GM21529 (cell line): ENCODE data around the gene GOLGA6A.
A peak's percentile ranks its signal among the peaks of the same experiment; 100 is the strongest.
"Not testable (repeated sequence)": the region's sequence is repeated elsewhere in the genome, so short reads cannot be mapped to it uniquely, and the experiment has no call there.

Source experiments
- ATAC-seq: cut with Tn5 transposase; IDR thresholded peaks from one replicate; pipeline ENCODE4 v1.9.1; 2021; ENCODE audit not compliant: unreplicated experiment

The GOLGA6A gene, protein sequence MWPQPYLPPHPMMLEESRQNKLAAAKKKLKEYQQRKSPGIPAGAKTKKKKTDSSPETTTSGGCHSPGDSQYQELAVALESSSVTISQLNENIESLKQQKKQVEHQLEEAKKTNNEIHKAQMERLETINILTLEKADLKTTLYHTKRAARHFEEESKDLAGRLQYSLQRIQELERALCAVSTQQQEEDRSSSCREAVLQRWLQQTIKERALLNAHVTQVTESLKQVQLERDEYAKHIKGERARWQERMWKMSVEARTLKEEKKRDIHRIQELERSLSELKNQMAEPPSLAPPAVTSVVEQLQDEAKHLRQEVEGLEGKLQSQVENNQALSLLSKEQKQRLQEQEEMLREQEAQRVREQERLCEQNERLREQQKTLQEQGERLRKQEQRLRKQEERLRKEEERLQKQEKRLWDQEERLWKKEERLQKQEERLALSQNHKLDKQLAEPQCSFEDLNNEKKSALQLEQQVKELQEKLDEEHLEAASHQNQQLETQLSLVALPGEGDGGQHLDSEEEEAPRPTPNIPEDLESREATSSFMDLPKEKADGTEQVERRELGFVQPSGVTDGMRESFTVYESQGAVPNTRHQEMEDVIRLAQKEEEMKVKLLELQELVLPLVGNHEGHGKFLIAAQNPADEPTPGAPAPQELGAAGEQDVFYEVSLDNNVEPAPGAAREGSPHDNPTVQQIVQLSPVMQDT

DNA sequence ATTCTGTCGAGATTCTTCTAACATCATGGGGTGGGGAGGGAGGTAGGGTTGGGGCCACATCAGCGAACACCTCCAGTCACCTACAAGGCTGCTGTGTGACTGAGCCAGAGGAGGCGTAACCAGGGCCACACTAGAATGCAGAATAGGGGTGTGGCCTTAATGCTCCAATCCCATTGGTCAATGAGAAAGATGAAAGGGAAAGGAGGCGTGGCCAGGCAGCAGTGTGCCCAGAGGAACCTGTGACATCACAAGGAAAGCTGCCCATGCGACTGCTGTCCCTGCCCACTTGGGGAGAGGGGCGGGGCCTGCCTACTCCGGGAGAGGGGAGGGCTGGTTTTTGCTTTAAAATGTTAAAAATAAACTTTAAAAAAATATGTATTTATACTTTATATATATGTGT is at the start of gene GOLGA6A:
GOLGA6A (minus strand) TSS at position 101 of the 400 bp plus-strand sequence; CDS start at position 60, 41 bp downstream.
- not testable (repeated sequence) for ATAC-seq

DNA sequence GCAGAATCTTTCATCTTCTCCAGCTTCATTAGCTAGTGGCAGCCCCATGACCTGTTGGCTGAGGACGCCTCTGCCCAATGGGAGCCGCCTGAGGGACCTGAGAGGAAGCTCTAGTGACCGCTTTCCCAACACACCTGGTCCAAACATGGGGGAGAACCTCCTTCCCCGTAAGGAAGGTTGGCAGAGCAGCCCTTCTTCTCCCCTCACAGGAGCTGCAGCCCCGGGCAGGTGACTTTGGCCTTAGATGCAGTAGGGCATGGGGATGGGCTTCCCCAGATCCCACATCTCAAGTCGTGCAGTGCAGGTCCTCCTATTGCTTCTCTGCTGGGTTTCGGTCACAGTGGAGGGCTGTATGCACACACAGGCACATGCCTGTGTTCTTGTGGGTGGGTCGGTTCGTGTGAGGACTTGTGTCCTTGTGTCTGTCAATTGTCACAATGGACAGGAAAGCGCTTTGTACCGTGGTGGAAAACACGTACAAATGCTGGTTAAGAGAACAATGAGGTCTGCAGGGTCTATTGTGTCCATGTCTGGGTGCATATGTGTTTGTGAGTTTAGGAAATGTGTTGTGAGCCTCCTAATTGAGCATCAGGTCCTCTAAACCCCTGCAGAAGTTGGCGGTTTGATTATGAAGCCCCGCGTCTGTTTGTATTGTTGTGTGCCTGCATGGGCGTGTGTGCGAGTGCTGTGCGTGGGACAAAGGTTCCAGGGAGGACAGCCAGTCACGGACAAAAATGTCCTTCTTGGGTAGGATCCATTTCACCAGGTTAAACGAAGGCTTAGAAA is 49.5 kb upstream of the GOLGA6A start:
- ATAC-seq = no peak

DNA sequence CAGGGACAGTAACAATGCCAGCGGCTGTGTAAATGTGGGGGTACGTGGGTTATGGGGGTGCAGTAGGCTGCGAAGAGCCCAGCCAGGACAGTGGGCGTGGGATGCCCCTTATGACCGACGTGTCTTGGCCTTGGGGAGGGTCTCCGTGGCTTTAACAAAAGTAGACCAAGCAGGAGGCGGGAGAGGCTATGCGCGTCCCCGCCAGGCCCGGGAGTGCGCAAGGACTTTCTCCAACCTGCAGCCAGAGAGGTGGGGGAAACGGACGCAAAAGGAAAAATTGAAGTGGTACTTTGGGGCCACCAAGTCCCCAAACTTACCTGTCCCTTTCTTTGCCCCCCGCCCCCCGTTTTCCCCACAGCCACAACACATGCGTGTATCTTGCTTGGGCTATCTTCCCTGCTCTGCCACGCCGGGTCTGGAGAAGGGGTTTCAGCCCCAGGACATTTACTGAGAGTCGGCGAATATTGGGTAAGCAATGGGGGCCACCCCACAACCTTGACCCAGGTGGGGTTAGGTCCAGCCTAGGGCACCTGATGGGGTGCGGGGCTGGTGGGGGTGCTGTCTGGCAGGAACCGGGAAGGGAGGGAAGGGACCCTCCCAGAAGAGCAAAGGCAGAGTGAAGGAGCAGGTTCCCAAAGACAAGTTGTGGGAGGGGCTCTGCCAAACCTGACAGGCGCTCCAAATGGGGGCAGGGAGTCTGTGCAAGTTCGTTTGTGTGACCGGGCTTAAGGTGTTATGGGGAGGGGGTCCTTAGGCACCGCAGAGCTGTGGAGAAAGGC is 48.7 kb upstream of the GOLGA6A start:
- no peak for ATAC-seq

DNA sequence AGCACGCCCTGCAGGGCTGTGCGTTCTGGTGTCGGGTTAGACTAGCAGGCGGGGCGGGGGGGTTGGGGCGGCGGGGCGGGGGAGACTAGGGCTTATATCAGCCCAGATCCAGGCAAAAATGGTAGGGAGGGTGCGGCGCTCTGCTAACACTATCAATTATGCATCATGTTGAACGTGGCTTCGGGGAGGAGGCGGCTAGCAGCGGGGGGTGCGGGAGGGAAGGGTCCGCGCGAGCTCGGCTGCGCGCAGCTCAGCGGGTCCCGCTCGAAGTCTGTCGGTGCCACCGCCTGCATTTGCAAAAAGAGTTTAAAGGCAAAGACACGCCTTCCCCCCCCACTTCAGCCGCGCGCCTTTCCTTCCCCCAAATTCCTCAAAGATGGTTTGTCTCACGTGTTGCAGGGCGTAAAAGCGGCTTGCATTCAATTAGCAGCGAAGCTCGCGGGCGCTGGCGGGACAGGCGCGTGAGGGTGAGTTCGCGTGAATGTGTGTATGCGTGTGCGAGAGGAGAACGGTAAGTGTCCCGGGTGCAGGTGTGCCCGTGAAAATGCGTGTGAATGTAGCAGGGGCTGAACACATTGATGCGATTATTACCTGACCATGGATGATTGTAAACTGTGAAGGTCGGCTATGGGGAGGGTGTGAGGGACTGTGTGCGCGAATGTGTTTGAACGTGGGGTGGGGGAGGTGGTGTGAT is 48.0 kb upstream of the GOLGA6A start, which contains the start of gene ISLR2:
ISLR2 (plus strand) TSS at position 432 of the 694 bp plus-strand sequence. CDS start 2,169 bp downstream, outside the sequence.
- ATAC-seq = no peak

DNA sequence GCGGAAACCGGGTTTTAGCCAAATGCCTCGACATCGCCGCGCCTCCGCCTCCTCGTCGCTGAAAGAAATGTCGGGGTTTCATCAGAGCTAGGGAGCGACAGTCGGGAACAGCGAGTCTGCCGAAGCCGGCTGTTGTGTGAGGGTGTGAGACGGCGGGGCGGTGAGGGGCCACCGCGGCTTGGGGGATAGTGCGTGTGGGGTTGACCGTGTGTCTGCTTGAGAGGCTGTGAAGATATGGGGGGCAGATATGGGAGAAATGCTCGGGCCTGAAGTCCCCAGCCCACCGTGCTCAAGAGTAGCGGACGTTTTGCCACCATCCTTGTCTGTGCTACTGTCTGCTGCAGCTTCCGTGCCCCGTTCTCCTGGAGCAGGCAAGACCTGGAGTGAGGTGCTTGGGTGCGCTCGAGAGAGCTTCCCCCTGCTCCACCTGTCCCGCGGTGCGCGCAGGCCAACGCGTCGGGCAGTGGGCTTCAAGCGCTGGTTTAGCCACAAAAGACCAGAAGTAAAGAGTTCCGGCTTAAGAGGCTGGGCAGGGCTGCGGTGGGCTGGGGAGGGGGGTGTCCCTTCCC is 47.3 kb upstream of the GOLGA6A start:
- no peak for ATAC-seq

DNA sequence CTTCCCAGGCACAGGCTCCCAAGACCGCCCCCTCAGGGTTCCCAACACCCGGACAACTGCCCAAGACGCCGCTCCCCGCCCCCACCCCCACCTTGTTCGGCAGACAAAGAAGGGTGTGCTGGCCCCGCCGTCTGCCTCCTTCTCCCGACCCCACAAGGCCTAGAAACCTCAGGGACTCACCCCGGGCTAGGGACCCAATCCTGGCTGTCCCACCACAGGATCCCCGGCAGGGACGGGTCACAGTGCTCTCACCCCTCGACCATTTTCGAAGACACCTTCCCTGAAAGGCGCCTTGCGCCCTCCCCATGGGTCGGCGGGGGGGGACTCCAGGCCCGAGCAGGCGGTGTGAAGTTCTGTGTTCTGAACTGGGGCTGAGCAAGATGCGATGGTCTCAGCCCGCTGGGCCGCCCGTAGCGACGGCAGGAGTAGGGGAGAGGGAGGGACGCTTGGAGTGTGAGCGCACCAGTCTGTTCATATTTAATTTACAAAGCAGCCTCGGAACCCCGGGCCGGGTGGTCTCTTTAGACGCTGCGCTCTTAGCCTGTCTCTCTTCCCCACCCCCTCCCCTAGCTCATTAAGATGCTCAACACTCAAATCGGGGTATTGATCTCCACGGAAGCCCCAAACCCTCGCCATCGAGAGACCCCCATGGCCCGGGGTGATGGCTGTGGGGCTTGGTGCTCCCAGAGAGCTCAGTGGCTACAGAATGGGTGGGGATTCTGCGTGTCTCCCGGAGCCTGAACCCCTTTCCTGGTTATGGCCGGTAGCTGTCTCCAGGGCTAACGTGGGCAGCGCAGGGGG is 46.6 kb upstream of the GOLGA6A start:
- ATAC-seq = no peak

DNA sequence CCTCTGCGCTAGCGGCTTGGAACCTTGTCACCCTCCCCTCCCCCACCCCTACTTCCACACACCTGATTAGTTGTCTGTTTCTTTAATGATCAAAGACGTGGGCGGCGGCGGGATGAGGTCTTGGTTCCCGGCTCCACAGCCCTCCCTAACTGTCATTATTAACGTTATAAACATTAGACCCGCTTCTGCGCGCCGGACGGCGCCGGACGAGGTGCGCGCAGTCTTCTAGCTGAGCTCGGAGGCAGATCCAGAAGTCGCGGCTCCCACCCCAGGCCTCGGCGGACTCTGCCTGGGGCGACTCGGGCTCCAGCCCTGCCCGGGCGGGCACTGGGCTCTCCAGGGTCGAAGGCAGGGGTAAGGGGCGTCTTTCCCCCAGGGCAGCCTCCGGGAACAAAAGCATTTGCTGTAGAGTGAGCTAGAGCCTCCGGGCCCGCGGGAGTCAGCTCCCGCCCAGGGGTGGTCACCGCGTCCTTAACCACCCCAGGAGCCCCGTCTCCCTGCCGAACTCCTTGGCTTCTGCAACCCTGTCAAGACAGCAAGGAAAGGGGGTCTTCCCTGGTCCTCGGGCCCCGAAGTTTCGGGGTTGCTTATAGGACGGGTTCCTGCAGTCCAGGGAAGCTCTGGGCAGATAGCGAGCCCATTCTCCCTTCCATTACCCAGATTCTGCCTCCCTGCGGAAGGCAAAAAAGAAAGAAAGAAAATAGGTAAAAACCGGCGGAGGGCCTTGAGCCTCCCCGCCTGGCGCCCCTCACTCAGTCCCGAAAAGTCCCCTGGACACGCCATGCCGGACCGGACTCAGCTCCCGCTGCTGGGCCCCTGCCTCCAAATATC is 45.8 kb upstream of the GOLGA6A start:
- no peak for ATAC-seq

DNA sequence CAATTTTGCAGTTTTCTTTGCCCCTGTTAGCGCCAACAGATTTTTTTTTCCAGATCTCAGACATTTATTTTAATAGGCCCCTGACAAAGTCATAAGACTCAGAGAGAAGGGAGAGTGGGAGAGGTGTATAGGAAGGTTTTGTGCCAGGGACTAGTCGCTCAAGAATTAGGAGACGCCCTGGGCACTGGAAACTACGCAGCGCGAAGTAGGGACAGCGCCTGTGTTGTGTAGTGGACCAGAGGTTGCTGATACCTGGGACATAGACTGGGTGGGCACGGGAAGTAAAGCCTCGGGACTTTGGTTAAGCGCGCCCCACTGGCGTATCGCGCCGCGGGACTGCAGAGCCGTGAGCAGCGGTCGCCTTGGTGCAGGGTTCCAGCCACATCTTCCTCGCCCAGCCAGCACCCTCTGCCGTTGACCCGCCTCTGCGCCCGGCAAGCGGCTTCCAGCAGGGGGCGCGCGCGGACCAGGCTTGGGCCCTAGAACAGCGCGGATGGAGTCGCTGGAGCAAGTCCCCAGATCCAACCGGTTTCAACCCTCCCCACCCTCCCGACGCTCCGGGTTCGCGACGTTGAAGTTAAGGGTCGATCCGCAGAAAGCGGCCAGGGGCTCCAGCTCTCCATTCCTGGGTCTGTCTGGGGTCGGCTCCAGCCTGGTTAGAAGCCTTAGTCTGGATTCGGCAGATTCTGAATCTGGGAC is 45.1 kb upstream of the GOLGA6A start:
- no peak for ATAC-seq

DNA sequence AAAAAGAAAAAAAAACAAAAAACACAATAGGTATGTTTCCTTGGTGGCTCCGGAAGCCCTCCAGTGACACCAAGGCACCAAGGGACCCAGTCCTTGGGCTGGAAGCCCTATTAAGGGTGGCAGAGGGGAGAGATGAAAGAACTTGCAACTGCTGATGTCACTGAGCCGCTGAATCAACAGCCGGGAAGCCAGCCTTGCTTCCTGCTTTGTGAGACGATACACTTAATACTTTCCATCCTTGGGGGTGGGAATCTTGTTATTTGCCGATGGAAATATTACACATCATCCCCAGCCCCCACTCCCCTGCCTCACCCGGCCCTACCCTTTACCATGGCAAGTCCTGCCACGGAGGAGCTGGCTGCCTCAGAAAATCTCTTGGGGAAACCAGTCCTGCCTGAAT is 42.4 kb upstream of the GOLGA6A start:
- no peak for ATAC-seq

DNA sequence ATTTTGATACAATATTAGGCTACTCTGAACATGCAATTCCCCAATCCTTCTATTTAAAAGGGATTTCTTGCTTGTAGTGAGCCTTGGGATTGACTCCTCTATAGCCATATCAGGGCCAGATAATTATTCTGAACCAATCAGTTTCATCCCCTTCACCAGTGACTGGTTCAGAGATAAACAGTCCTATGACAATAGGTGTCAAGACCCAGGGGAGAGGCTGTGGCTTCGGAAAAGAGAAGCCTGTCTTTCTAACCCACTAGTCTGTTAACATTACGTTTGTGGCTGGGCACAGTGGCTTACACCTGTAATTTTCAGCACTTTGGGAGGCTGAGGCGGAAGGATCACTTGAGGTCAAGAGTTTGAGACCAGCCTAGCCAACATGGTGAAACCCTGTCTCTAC is 41.8 kb upstream of the GOLGA6A start:
- ATAC-seq = no peak

DNA sequence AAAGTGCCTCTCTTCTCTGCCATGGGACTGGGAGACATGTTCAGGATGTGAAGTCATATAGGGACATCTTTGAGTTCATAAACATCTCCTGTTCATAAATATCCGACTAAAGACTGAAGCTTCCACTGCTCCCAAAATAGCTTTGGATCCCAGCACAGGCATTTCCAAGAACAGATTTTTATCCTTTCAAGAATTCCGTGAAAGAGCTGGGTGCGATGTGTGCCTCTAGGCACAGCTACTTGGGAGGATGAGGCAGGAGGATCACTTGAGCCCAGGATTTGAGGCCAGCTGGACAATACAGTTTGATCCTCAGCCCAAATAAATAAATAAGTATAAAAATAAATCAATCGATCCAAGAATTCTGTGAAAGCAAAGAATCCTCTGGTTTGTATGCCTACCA is 41.3 kb upstream of the GOLGA6A start:
- no peak for ATAC-seq

DNA sequence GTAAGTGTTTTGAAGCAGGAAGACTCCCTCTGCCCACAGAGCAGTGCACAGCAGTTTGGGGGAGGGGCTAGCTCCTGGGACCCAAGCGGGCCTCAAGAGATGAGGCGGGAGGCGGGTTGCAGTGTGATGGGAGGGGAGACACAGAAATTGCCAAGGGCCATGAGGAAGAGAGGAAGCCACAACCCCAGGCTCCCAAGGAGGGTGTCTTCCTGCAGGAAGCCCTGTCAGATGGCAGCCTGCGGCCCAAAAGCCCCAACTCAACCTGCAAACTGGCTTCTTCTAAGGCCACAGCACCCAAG is 40.7 kb upstream of the GOLGA6A start:
- no peak for ATAC-seq

DNA sequence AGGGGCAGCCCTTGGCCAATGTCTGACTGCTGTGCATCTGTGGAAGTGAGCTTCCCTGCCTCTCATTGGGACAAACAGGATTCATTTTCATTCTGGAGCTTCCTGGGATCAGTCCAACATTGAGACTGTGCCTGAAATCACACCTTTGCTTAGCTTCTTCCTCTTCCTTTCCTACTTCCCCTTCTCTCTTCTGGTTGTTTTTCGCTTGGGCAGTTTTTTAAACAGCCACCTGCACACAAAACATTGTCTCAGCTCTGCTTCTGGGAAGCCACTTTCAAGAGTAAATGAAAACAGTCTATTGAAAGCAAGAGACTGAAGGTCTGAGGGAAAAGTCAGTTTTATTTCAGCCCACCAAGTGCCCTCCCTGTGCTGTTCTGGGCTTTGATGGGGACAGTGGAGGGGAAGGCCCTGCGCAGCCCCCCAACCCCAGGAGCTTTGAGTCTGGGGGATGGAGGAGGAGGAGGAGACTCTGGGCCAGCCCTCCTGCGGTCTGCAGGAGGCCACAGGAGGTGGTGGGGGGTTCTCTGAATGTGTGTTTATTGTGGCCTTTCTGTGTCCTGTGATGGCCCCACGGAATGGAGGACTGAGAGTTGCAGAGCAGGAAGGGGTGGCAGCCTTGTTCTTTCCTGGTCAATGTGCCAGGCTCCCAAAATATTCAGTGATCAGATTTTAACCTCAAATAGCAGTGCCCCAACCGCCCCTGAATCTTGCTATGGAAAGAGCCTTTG is 40.2 kb upstream of the GOLGA6A start:
- peak; percentile 47 for ATAC-seq

DNA sequence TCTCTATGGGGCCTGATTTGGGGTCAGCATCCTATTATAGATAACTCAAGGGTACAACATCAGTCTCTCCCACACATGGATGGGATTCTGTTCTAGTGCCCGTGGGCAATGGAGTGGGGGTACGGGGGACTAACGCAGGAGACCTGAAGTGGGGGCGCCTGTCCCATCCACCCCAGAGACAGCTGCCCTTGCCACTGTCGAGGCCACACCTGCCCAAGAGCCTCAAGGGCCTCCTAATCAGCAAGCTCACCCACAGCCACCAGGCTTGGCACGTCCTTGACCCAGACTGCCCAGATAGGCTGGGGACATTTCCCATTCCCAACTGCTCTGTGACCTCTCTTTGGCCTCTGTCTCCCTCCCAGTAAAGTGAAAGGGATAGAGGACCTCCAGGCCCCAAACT is 39.5 kb upstream of the GOLGA6A start:
- ATAC-seq = no peak

DNA sequence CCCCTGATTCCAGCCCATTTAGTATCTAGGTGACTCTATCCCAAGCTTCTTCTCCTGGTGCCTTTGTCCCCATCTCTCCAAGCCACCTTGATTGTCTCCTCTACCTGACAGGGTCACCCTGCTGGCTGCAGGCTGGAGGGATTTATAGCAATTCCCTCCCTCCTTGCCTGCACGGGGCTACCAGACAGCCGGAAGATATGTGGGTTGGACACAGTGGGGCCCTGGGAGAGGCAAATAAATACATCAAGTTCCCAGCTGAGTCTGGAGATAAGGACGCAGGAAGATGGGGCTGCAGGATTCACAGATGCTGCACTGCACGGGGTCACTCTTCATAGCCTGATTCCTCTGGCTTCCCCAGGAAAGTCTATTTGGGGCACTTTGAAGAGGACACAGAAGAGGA is 38.7 kb upstream of the GOLGA6A start:
- ATAC-seq = no peak

DNA sequence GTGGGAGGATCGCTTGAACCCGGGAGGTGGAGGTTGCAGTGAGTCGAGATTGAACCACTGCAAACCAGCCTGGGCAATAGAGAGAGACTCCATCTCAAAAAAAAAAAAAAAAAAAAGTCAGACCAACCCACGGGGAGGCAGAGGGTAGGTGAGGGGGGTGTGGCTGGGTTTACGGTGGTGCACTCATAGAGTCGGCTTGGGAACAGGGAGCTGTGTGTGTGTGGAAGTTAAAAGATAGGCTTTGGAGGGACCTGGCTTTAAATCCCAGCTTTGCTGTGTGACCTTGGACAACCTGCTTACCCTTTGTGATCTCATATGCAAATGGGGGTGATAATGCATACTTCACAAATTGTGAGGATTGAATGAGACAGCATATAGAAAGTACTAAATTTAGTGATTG is 38.1 kb upstream of the GOLGA6A start:
- ATAC-seq = no peak

DNA sequence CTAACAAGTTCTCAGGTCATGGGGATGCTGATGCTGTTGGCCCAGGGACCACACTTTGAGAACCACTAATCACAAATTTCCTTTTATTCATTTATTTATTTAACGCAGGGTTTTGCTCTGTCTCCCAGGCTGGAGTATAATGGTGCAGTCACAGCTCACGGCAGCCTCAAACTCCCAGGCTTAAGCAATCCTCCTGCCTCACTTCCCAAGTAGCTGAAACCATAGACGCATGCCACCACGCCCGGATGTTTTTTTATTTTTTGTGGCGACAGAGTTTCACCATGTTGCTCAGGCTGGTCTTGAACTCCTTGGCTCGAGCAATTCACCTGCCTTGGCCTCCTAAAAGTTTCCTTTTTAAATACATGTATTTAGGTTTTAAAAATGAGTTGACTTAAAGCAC is 27.4 kb upstream of the GOLGA6A start:
- ATAC-seq = no peak
